GM12878 (cell line): ENCODE data around the gene APOE. TPM values are rescaled to one million over a fixed set of nuclear protein-coding genes. Genes with fewer than 3 reads are reported as not detected.

Source experiments
- ATAC-seq: fragments of 200-7000 bp; cut with Tn5 transposase; 3 replicates; pipeline ENCODE4 v1.9.1; 2020; ENCODE audit warnings: mild to moderate bottlenecking, moderate library complexity
- BruUV-seq: library from RNA; stranded (reverse); fragments of 400-500 nt; replicated peaks from 2 replicates; lab custom pipeline; 2021; lab: Mats Ljungman, UMichigan
- CTCF ChIA-PET: fragments of 300-600 bp; sonication (Branson Sonifier 250); formaldehyde crosslinking; extraction: SDS; loops from one replicate; lab custom pipeline; 2021; ENCODE audit warnings: inconsistent platforms; lab: Yijun Ruan, JAX
- POLR2A ChIA-PET: fragments of 350-600 bp; formaldehyde crosslinking; extraction: SDS; loops from one replicate; lab custom pipeline; 2021; ENCODE audit warnings: inconsistent platforms; lab: Charles Lee
- RAD21 ChIA-PET: fragments of 300-600 bp; sonication (Branson Sonifier 250); formaldehyde crosslinking; loops from one replicate; lab custom pipeline; 2023; ENCODE audit warnings: antibody characterized with exemption; ENCODE audit not compliant: unreplicated experiment; lab: Charles Lee
- SMC1A ChIA-PET: fragments of 300-600 bp; sonication (Branson Sonifier 250); formaldehyde crosslinking; loops from one replicate; lab custom pipeline; 2023; ENCODE audit not compliant: unreplicated experiment, uncharacterized antibody; lab: Charles Lee
- DNase-seq: peaks from one replicate; pipeline ENCODE4 v3.0.0-alpha.2; 2011; ENCODE audit warnings: low read depth, low spot score
- FAIRE-seq: peaks from 3 replicates; lab custom pipeline; 2011; peaks lifted over from hg19 to GRCh38; lab: Jason Lieb, UNC
- H2AFZ ChIP-seq: 2 replicates; pipeline ENCODE4 v1.6.0; 2011; ENCODE audit warnings: low read depth, low read length, control low read depth; ENCODE audit not compliant: control insufficient read depth
- H3K27ac ChIP-seq: 2 replicates; pipeline ENCODE4 v1.5.1; 2011; ENCODE audit warnings: control low read depth; ENCODE audit not compliant: control insufficient read depth, insufficient read depth
- H3K27me3 ChIP-seq, 2 experiments: replicated peaks in 1 of 2; 2 replicates each; pipeline versions ENCODE4 v1.6.0 to v1.6.1; 2011; ENCODE audit warnings: low read length in 1 of 2; ENCODE audit not compliant: control insufficient read depth in 2 of 2, insufficient read depth in 2 of 2
- H3K36me3 ChIP-seq, 2 experiments: 2 replicates each; pipeline ENCODE4 v1.5.1; 2011; ENCODE audit warnings: low read length in 1 of 2; ENCODE audit not compliant: control insufficient read depth in 2 of 2, insufficient read depth in 2 of 2
- H3K4me1 ChIP-seq: 2 replicates; pipeline ENCODE4 v1.6.1; 2011; ENCODE audit warnings: mild to moderate bottlenecking, low read length, moderate library complexity, mixed read lengths; ENCODE audit not compliant: control insufficient read depth, insufficient read depth
- H3K4me2 ChIP-seq: 2 replicates; pipeline ENCODE4 v1.6.0; 2011; ENCODE audit warnings: control low read depth; ENCODE audit not compliant: control insufficient read depth, insufficient read depth
- H3K4me3 ChIP-seq: fragments of 200-600 bp; sonication (generic); 2 replicates; pipeline ENCODE4 v1.5.1; 2016
- H3K79me2 ChIP-seq: 2 replicates; pipeline ENCODE4 v1.6.0; 2011; ENCODE audit warnings: low read length; ENCODE audit not compliant: control insufficient read depth, insufficient read depth
- H3K9ac ChIP-seq: 2 replicates; pipeline ENCODE4 v1.8.0; 2011; ENCODE audit warnings: low read length, control low read depth, mixed read lengths; ENCODE audit not compliant: control insufficient read depth, insufficient read depth
- H3K9me3 ChIP-seq: replicated peaks from 3 replicates; pipeline ENCODE4 v1.5.1; 2011; ENCODE audit warnings: mild to moderate bottlenecking, low read length; ENCODE audit not compliant: control insufficient read depth, insufficient read depth
- H4K20me1 ChIP-seq: 2 replicates; pipeline ENCODE4 v1.6.0; 2011; ENCODE audit not compliant: control insufficient read depth, insufficient read depth
- CBFB ChIP-seq: IDR thresholded peaks from 2 replicates; pipeline ENCODE4 v1.6.1; 2016; ENCODE audit warnings: antibody characterized with exemption, low read depth
- CHD2 ChIP-seq: IDR thresholded peaks from 2 replicates; pipeline ENCODE4 v1.6.1; 2011; ENCODE audit warnings: low read depth, low read length, improper control_type of control experiment, borderline replicate concordance
- CREM ChIP-seq: IDR thresholded peaks from 2 replicates; pipeline ENCODE4 v1.6.1; 2014; ENCODE audit warnings: antibody characterized with exemption, low read depth
- ETV6 ChIP-seq, 2 experiments: fragments of 450-650 bp in 1 of 2; IDR thresholded peaks in 1 of 2; conservative IDR thresholded peaks in 1 of 2; 2 replicates each; pipeline ENCODE4 v1.6.1; 2014; ENCODE audit warnings: antibody characterized with exemption in 1 of 2, borderline replicate concordance in 1 of 2, low read depth in 1 of 2, mild to moderate bottlenecking in 1 of 2, moderate library complexity in 1 of 2
- JUNB ChIP-seq: IDR thresholded peaks from 2 replicates; pipeline ENCODE4 v1.6.1; 2016; ENCODE audit warnings: antibody characterized with exemption, mild to moderate bottlenecking
- NBN ChIP-seq: fragments of 450-650 bp; IDR thresholded peaks from 2 replicates; pipeline ENCODE4 v1.6.1; 2016
- NR2F1 ChIP-seq: fragments of 450-650 bp; conservative IDR thresholded peaks from 2 replicates; pipeline ENCODE4 v1.6.1; 2017; ENCODE audit warnings: mild to moderate bottlenecking
- POU2F2 ChIP-seq: IDR thresholded peaks from 3 replicates; pipeline ENCODE4 v1.6.1; 2011; ENCODE audit warnings: low read depth, mild to moderate bottlenecking, low read length, borderline replicate concordance
- RB1 ChIP-seq: fragments of 450-650 bp; formaldehyde crosslinking; IDR thresholded peaks from 2 replicates; pipeline ENCODE4 v1.6.1; 2017; ENCODE audit warnings: mild to moderate bottlenecking, borderline replicate concordance
- RELB ChIP-seq: fragments of 450-650 bp; IDR thresholded peaks from 2 replicates; pipeline ENCODE4 v1.6.1; 2017; ENCODE audit warnings: low read depth, mild to moderate bottlenecking, moderate library complexity
- SIX5 ChIP-seq: IDR thresholded peaks from 2 replicates; pipeline ENCODE4 v1.6.1; 2011; ENCODE audit warnings: mild to moderate bottlenecking, low read depth, low read length, moderate library complexity; ENCODE audit not compliant: severe bottlenecking
- SMAD1 ChIP-seq: fragments of 450-650 bp; IDR thresholded peaks from 2 replicates; pipeline ENCODE4 v1.6.1; 2018; ENCODE audit warnings: mild to moderate bottlenecking, low read depth; ENCODE audit not compliant: partially characterized antibody
- SMC3 ChIP-seq: IDR thresholded peaks from 2 replicates; pipeline ENCODE4 v1.6.1; 2011; ENCODE audit warnings: low read length, improper control_type of control experiment, borderline replicate concordance
- TARDBP ChIP-seq: IDR thresholded peaks from 2 replicates; pipeline ENCODE4 v1.6.1; 2016; ENCODE audit warnings: borderline replicate concordance
- whole genome bisulfite sequencing: methylation state at CpG from one replicate; pipeline ENCODE4 v1.1.6; 2016; ENCODE audit warnings: low lambda C conversion rate; ENCODE audit not compliant: insufficient replicate concordance, insufficient coverage; ENCODE audit errors: missing lambda C conversion rate; 5-methylcytosine and 5-hydroxymethylcytosine counted together
- in situ Hi-C: fragments of 300-500 bp; cut with MboI; formaldehyde crosslinking; loops from 9 replicates; pipeline ENCODE4 v1.14.3; 2018; ENCODE audit warnings: mixed read lengths
- intact Hi-C: fragments of 100-400 bp; cut with micrococcal nuclease; formaldehyde crosslinking; loops from one replicate; pipeline ENCODE4 v1.14.2; 2022; ENCODE audit not compliant: unreplicated experiment
- polyA plus RNA-seq, 11 experiments: library from polyadenylated mRNA; depleted of rRNA in 4 of 11; unstranded in 6 of 11; stranded (reverse) in 5 of 11; fragments of >200 nt; fragmentation: Nextera tagmentation in 4 of 11; fragmentation: Illumina TruSeq in 1 of 11; extraction: Ambion mirVana in 4 of 11; extraction: Trizol in 1 of 11; gene quantifications; 1 replicate in 1 of 11; 2 replicates in 10 of 11; pipeline versions ENCODE4 v1.2.1 to v1.2.3, GENCODE V29; 2011 to 2016; ENCODE audit warnings: inconsistent platforms in 2 of 11, missing spikeins in 2 of 11, low read depth in 1 of 11
- total RNA-seq, 4 experiments: library from RNA; depleted of rRNA in 3 of 4; stranded (reverse); fragments of >200 nt in 3 of 4; fragmentation: Illumina TruSeq in 1 of 4; extraction: Trizol in 1 of 4; gene quantifications; 2 replicates each; pipeline versions ENCODE4 v1.2.1 to v1.2.3, GENCODE V29; 2013 to 2021
- TF ChIP-seq, protein P1 (sequence below), 3 experiments: IDR thresholded peaks in 2 of 3; conservative IDR thresholded peaks in 1 of 3; 2 replicates each; pipeline ENCODE4 v1.5.1; 2011; ENCODE audit warnings: low read depth in 3 of 3, low read length in 3 of 3, mild to moderate bottlenecking in 3 of 3, control low read depth in 2 of 3, moderate library complexity in 2 of 3, inconsistent platforms in 1 of 3, mixed read lengths in 1 of 3; ENCODE audit not compliant: control insufficient read depth in 2 of 3, insufficient read depth in 1 of 3; ENCODE audit errors: extremely low read depth in 1 of 3
- TF ChIP-seq, protein P2 (sequence below): IDR thresholded peaks from 2 replicates; pipeline ENCODE4 v1.6.1; 2011; ENCODE audit warnings: mild to moderate bottlenecking, low read depth, low read length, moderate library complexity; ENCODE audit not compliant: insufficient replicate concordance

Gene APOE
- total and polyA plus RNA-seq, 10 of the 15 experiments (the other 5 are each of a cell fraction or from before 2014, with no cell fraction given) = 0.22 to 3.7 (median 0.44) TPM; not detected in 4

GRCh38 chr19:44903602-44904425, 1.8 kb upstream of the APOE start (continued):
- TF ChIP-seq, protein P1, sequence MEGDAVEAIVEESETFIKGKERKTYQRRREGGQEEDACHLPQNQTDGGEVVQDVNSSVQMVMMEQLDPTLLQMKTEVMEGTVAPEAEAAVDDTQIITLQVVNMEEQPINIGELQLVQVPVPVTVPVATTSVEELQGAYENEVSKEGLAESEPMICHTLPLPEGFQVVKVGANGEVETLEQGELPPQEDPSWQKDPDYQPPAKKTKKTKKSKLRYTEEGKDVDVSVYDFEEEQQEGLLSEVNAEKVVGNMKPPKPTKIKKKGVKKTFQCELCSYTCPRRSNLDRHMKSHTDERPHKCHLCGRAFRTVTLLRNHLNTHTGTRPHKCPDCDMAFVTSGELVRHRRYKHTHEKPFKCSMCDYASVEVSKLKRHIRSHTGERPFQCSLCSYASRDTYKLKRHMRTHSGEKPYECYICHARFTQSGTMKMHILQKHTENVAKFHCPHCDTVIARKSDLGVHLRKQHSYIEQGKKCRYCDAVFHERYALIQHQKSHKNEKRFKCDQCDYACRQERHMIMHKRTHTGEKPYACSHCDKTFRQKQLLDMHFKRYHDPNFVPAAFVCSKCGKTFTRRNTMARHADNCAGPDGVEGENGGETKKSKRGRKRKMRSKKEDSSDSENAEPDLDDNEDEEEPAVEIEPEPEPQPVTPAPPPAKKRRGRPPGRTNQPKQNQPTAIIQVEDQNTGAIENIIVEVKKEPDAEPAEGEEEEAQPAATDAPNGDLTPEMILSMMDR (IDR thresholded peaks at IDR 0.05 in 2 of 3, conservative IDR thresholded peaks at IDR 0.05 in 1 of 3; ENCODE audit: control insufficient read depth in 2 of 3, extremely low read depth in 1 of 3, insufficient read depth in 1 of 3, low read depth in 3 of 3, low read length in 3 of 3) = peak; percentile 93 to 99 (median 96)
- peak; percentile 80 for TF ChIP-seq SMC3
- 0 out of 2 replicates have a peak, but pooled peaks have one; percentile 18 for TF ChIP-seq TARDBP
- no peak for TF ChIP-seq SMAD1
- no peak for TF ChIP-seq CREM

GRCh38 chr19:44904426-44904994, 1.1 kb upstream of the APOE start:
- H3K4me3 ChIP-seq = no peak overlapping the region
- ChIA-PET RAD21 (interaction anchor here (2.3 kb wide), 1 partner anchor 155 kb away, joined by 8 read pairs; no protein-coding TSS in a partner anchor), SMC1A (interaction anchor here (2.2 to 2.3 kb wide), 2 partner anchors 47 to 49 kb away, joined by 7 to 11 read pairs; no protein-coding TSS in a partner anchor), CTCF (interaction anchor here (0.8 to 4.3 kb wide), 11 partner anchors 11 to 221 kb away, joined by 3 to 34 read pairs (median 4); partner anchors contain the start of genes CLPTM1 and TOMM40), POLR2A (interaction anchor here (1.0 kb wide), 1 partner anchor 135 kb away, joined by 3 read pairs; no protein-coding TSS in a partner anchor)
- 80% methylated on average over 12 of the region's 12 CpGs for WGBS
- H3K36me3 ChIP-seq = peaks cover 8 to 22% of the 10 kb centered on the region in 2 experiments; a peak in 3 of 4 replicates
- H3K4me2 ChIP-seq = no peak overlapping the region
- H3K27me3 ChIP-seq = no peaks in the 10 kb centered on the region
- H3K27ac ChIP-seq = no peak overlapping the region
- in situ Hi-C loops = loop anchor here (5.0 to 10.0 kb wide), 3 partner anchors 50 to 430 kb away; partner anchors contain the start of gene CLPTM1
- no peaks in the 10 kb centered on the region; the same call in 1 of the 2 replicates for H4K20me1 ChIP-seq
- DNase-seq (no peak), FAIRE-seq (no peak), ATAC-seq (no peak)
- no peak overlapping the region for H3K9ac ChIP-seq
- no peak overlapping the region for H2AFZ ChIP-seq
- intact Hi-C loops = no loop called here
- H3K4me1 ChIP-seq = no peaks in the 10 kb centered on the region
- no peaks in the 10 kb centered on the region for H3K79me2 ChIP-seq
- no peaks in the 10 kb centered on the region for H3K9me3 ChIP-seq
- no TSS peak for BruUV-seq
- no peak for TF ChIP-seq NBN
- TF ChIP-seq ETV6 (conservative IDR thresholded peaks at IDR 0.05 in 1 of 2, IDR thresholded peaks at IDR 0.05 in 1 of 2; ENCODE audit: borderline replicate concordance in 1 of 2, low read depth in 1 of 2) = no peak
- no peak for TF ChIP-seq RB1
- TF ChIP-seq, protein P2, sequence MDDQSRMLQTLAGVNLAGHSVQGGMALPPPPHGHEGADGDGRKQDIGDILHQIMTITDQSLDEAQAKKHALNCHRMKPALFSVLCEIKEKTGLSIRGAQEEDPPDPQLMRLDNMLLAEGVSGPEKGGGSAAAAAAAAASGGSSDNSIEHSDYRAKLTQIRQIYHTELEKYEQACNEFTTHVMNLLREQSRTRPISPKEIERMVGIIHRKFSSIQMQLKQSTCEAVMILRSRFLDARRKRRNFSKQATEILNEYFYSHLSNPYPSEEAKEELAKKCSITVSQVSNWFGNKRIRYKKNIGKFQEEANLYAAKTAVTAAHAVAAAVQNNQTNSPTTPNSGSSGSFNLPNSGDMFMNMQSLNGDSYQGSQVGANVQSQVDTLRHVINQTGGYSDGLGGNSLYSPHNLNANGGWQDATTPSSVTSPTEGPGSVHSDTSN = no peak
- TF ChIP-seq SIX5 = no peak
- TF ChIP-seq RELB = no peak
- no peak for TF ChIP-seq JUNB
- TF ChIP-seq NR2F1 = no peak
- peak; percentile 36; the same call in 1 of the 2 replicates for TF ChIP-seq CBFB
- peak; percentile 11; the same call in 1 of the 3 replicates for TF ChIP-seq POU2F2
- no peak for TF ChIP-seq CHD2
